SK-N-SH (cell line): ENCODE measurements around the gene KCNQ5.

Source experiments
- CTCF ChIP-seq: fragments of 200-600 bp; sonication (generic); IDR thresholded peaks from 2 replicates; pipeline ENCODE4 v1.6.1; 2017; ENCODE audit warnings: antibody characterized with exemption, mild to moderate bottlenecking, moderate library complexity
- EZH2phosphoT487 ChIP-seq: fragments of 200-600 bp; sonication (generic); IDR thresholded peaks from 2 replicates; pipeline ENCODE4 v1.6.1; 2017; ENCODE audit warnings: low read depth, mixed run types, mild to moderate bottlenecking, antibody characterized with exemption, moderate library complexity, borderline replicate concordance
- FOXM1 ChIP-seq: IDR thresholded peaks from 2 replicates; pipeline ENCODE4 v1.4.0; 2012; ENCODE audit warnings: low read depth, mild to moderate bottlenecking
- MAX ChIP-seq: IDR thresholded peaks from 2 replicates; pipeline ENCODE4 v1.4.0; 2012; ENCODE audit warnings: low read depth
- NFIC ChIP-seq: IDR thresholded peaks from 2 replicates; pipeline ENCODE4 v1.4.0; 2012; ENCODE audit warnings: borderline replicate concordance
- PBX3 ChIP-seq: IDR thresholded peaks from 2 replicates; pipeline ENCODE4; 2012
- POLR2AphosphoS5 ChIP-seq: IDR thresholded peaks from 2 replicates; pipeline ENCODE4 v1.6.1; 2012; ENCODE audit warnings: low read depth, low read length
- RAD21 ChIP-seq: IDR thresholded peaks from 2 replicates; pipeline ENCODE4 v1.6.1; 2012; ENCODE audit warnings: mild to moderate bottlenecking, low read length
- RCOR1 ChIP-seq: fragments of 150-350 bp; IDR thresholded peaks from 2 replicates; pipeline ENCODE4 v1.6.1; 2017; ENCODE audit warnings: antibody characterized with exemption, low read length
- REST ChIP-seq: IDR thresholded peaks from 2 replicates; pipeline ENCODE4 v1.6.1; 2012; ENCODE audit warnings: mild to moderate bottlenecking, low read depth, low read length, moderate library complexity
- RXRA ChIP-seq: IDR thresholded peaks from 2 replicates; pipeline ENCODE4 v1.4.0; 2012; ENCODE audit warnings: low read depth, mild to moderate bottlenecking, borderline replicate concordance
- TAF1 ChIP-seq: IDR thresholded peaks from 2 replicates; pipeline ENCODE4 v1.6.1; 2012; ENCODE audit warnings: low read depth, mild to moderate bottlenecking, low read length, moderate library complexity, borderline replicate concordance
- USF1 ChIP-seq: IDR thresholded peaks from 2 replicates; pipeline ENCODE4 v1.4.0; 2012; ENCODE audit warnings: low read depth, borderline replicate concordance
- USF2 ChIP-seq: fragments of 150-350 bp; IDR thresholded peaks from 2 replicates; pipeline ENCODE4 v1.6.1; 2017; ENCODE audit warnings: antibody characterized with exemption, low read length, low read depth, borderline replicate concordance

GRCh38 chr6:72657407-72658197, 35.7 kb downstream of the KCNQ5 start:
- TF ChIP-seq NFIC, result no peak
- no peak for TF ChIP-seq RCOR1
- TF ChIP-seq USF2, result no peak
- no peak for TF ChIP-seq TAF1
- TF ChIP-seq RAD21, result no peak
- no peak for TF ChIP-seq REST
- TF ChIP-seq CTCF, result no peak
- no peak for TF ChIP-seq EZH2phosphoT487
- peak; percentile 48 for TF ChIP-seq PBX3
- TF ChIP-seq FOXM1, result no peak
- no peak for TF ChIP-seq POLR2AphosphoS5
- no peak for TF ChIP-seq MAX
- no peak for TF ChIP-seq RXRA
- no peak for TF ChIP-seq USF1
